Esophagus squamous epithelium (tissue), 4 donors: ENCODE results near the gene ITGB2.

Experiments used
- CTCF ChIP-seq, 6 experiments: fragments of 450-650 bp in 4 of 6; fragments of 200-600 bp in 2 of 6; sonication (generic) in 2 of 6; IDR thresholded peaks; one replicate each; pipeline ENCODE4 v1.5.1; 2016 to 2019; ENCODE audit warnings: antibody characterized with exemption in 6 of 6, mild to moderate bottlenecking in 4 of 6, moderate library complexity in 4 of 6
- POLR2A ChIP-seq, 4 donors: fragments of 450-650 bp; IDR thresholded peaks; one replicate each; pipeline ENCODE4 v1.6.1; 2017; ENCODE audit warnings: antibody characterized with exemption in 4 of 4, mild to moderate bottlenecking in 4 of 4, moderate library complexity in 3 of 4

GRCh38 chr21:44938772-44939531, 18.3 kb upstream of the ITGB2 start:
- TF ChIP-seq CTCF (IDR thresholded peaks at IDR 0.05) (no peak), POLR2A (IDR thresholded peaks at IDR 0.05) (no peak)
